HG02571 (cell line): ENCODE results near the gene SPACA6.
"Not testable (repeated sequence)": the region's sequence is repeated elsewhere in the genome, so short reads cannot be mapped to it uniquely, and the experiment has no call there.

Experiments used
- ATAC-seq: cut with Tn5 transposase; IDR thresholded peaks from one replicate; pipeline ENCODE4 v1.9.1; 2021; ENCODE audit warnings: mild to moderate bottlenecking, moderate library complexity; ENCODE audit not compliant: unreplicated experiment

SPACA6 gene

GRCh38 chr19:51733742-51734522 lies 40.8 kb downstream of the SPACA6 start:
- no peak for ATAC-seq

DNA sequence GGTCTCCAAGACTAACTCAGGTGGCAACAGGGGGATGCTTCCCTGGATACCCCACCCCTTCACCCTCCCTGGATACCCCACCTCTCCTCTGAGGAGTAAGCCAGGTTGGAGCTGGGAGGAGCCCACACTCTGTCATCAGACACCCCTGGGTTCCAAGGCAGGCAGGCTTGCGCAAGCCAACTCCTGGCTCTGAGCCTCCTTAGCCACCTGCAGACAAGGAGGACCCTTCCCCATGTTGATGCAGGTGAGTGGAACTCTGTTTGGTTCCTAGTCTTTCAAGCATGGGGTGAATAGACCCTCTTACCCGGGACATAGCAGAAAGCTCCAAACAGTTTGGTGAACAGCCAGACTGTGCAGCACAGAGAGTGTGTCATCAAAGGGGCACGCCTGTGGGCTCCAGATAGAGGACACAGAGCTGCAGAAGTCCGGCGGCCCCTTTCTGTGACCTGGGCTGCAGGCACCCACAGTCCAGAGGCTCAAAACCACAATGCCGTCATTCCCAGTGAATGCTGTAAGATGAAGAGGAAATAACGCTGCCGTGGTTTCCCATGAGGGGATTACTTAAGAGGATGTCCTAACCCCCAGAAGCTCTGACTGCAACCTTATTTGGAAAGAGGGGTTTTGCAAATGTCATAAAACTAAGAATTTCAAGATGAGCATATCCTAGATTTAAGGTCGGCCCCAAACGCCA lies 42.8 kb downstream of the SPACA6 start:
- no peak for ATAC-seq

DNA sequence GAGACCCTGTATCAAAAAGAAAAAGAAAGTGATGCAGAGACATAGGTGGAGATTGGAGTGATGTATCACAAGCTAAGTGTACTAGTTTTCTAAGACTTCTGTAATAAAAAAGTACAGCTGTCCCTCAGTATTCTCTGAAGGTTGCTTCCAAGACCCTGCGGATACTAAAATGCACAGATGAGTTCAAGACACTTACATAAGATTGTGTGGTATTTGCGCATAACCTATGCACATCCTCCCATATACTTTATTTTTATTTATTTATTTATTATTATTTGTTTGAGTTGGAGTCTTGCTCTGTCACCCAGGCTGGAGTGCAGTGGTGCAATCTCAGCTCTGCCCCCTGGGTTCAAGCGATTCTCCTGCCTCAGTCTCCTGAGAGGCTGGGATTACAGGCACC lies 44.3 kb downstream of the SPACA6 start:
- no peak for ATAC-seq

DNA sequence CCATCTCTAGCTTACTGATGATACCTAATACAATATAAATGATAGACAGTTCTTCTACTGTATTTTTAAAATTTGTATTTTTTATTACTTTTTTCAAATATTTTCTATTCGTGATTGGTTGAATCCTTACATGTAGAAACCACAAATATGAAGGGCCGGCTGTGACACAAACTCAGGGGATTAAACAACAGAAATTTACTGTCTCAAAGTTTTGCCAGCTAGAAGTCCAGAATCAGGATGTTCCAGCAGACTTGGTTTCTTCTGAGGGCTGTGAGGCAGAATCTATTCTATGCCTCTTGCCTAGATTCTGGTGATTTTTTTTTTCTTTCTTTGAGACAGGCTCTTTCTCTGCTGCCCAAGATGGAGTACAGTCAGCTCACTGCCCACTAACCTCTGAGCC lies 44.8 kb downstream of the SPACA6 start:
- ATAC-seq = no peak

DNA sequence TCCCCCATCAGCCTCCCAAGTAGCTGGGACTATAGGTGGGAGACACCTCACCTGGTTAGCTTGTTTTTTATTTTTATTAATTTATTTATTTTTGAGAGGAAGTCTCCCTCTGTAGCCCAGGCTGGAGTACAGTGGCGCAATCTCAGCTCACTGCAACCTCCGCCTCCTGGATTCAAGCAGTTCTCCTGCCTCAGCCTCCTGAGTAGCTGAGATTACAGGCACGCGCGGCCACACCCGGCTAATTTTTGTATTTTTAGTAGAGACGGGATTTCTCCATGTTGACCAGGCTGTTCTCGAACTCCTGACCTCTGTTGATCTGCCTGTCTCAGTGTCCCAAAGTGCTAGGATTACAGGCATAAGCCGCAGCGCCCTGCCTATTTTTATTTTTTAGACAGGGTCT lies 45.4 kb downstream of the SPACA6 start:
- ATAC-seq = not testable (repeated sequence)

- ATAC-seq = no peak
These were observed 46.5 kb downstream of the SPACA6 start for GRCh38 chr19:51739466-51740213.

- no peak for ATAC-seq
These were observed 47.2 kb downstream of the SPACA6 start for GRCh38 chr19:51740356-51740755.

GRCh38 chr19:51742789-51743188 lies 49.7 kb downstream of the SPACA6 start:
- ATAC-seq = no peak

- ATAC-seq = no peak
These were observed 50.3 kb downstream of the SPACA6 start for GRCh38 chr19:51743405-51743804.

DNA sequence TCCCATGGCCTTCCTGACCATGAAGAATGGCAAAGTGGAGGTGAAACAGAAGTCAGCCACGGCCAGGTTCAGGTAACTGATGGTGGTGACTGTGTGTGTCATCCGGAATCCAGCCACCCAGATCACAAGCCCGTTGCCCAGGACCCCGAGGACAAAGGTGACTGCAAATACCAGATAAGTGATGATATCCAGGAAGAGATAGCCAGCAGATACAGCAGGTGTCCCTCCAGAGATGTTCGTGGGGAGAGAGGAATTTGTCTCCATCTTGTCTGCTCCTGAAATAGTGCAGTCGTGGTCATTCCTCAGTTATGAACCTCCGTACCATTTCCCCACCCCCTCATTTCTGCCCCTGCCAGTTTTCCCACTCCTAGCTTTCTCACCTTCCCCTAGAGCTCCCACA lies 53.6 kb downstream of the SPACA6 start:
- ATAC-seq = no peak

- ATAC-seq = no peak
These were observed 56.8 kb downstream of the SPACA6 start for GRCh38 chr19:51749979-51750378.

DNA sequence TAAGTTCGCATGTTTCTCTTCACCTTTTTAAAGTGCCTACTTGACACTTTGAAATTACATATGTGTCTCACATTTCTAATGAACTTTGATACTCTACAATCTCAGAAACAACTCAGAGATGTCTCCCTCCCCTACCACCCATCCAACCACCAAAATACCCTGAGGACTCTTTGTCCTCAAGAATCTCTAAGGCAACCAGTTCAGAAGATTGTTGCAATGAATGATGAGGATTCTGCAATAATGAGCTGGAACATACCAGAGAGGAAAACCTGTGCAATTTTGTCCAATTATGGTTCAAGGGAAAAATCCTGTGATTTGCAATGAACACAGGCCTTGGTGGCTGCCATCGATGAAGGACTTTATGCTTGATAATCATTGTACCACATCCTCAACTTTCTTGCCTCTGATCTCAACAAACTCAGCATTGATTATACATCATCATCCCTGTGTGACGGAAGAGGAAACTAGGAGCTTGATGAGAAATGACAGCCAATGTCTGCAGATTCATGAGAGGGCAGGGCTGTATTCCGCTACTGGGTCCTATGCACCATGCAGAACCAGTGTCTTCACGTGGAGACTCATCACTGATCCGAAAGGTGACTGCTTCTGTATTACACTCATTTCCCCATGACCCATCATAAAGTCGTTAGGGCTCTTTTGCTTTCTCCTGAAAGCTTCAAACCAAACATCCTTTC lies 57.4 kb downstream of the SPACA6 start:
- ATAC-seq = no peak

DNA sequence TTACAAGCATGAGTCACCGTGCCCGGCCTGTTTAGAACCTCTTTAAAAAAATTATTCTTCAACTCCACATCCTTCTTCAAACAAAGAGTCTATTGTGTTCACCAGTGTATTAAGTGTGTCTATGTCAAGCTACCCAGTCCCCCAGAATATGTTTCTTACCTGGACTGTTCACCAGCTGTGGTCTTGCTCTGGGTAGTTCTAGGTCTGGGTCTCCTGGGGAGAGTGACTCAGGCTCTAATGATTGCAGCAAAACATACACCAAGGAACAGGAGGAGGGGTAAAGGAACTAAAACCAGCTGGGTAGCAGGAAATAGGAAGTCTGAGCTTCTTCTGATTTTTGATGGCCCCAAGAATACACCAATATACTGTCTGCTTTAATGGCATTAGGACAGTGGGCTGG lies 58.5 kb downstream of the SPACA6 start, which contains the start of gene FPR1:
Gene FPR1 (minus strand): TSS at position 224 of the 400 bp plus-strand sequence. CDS start 4,884 bp downstream, outside the sequence.
- no peak for ATAC-seq

- ATAC-seq = no peak
These were observed 61.0 kb downstream of the SPACA6 start for GRCh38 chr19:51754109-51754508.

DNA sequence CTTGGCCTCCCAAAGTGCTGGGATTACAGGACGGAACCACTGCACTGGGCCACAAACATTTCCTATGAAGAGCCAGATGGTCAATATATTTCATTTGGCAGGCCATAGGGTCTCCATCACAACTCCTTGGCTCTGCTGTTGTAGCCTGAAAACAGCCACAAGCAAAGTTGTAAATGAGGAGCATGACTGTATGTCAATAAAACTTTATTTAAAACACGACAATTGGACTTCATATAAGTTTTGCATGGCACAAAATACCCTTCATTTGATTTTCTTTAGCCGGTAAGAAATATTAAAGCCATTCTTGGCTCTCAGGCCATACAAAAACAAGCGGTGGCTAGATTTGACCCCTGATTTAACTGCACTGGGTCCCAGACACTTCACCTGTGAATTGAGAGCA lies 61.6 kb downstream of the SPACA6 start:
- no peak for ATAC-seq
